Right kidney (tissue), 1 donor: ENCODE results near the gene IFIT2.

Experiments used
- DNase-seq: peaks from one replicate; pipeline ENCODE4 v3.0.0-alpha.2; 2016

Gene IFIT2

GRCh38 chr10:89339875-89340274, 38.0 kb downstream of the IFIT2 start:
- no peak for DNase-seq

DNA sequence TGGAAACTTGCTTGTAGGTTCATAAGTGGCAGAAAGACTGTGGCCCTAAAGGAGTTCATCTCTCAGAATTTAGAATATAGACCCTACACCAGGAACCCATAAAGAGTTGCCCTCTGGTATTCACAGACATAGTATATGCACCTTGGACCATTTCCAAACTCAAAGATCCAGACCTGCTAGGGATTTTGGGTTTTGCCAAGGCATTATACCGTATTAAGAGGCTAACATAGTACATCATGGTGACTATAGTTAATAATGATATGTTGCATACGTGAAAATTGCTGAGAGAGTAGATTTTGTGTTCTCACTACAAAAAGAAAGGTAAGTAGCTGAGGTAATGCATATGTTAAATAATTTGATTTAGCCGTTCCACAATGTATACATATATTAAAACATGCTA, 39.8 kb downstream of the IFIT2 start:
- no peak for DNase-seq

DNA sequence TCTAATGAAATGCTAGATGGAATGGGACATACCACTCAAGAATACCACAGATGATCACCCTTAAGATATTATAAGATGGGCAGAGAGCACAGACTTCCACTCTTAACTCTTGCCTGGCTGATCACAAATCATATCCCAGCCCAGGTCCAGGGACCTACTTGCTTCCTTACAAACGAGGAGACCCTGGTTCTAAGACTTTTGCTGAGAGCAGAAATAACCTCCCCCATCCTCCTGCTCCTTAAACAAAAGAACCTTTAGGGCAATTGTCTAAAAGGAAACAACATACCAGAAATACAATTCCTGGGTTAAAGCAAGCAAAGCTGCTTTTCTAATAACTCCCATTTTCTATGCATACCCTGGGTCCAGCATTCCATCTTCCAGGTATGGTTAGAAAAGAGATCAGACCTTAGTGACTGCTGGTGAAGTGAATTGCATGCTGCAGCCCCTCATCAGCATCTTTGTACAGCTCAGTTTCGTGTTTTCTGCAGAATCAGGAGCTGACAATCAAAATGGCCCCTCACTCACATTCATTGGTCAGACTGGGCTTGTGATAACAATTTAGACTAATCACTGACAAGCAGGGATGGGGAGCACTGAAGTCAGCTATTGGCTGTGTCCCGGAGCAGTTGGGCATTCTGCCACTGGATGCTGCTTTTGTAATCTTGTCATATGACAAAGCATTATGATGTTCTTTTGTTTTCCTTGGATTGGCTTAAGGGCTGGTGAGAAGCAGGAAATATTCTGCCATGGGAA, 40.5 kb downstream of the IFIT2 start:
- no peak for DNase-seq

DNA sequence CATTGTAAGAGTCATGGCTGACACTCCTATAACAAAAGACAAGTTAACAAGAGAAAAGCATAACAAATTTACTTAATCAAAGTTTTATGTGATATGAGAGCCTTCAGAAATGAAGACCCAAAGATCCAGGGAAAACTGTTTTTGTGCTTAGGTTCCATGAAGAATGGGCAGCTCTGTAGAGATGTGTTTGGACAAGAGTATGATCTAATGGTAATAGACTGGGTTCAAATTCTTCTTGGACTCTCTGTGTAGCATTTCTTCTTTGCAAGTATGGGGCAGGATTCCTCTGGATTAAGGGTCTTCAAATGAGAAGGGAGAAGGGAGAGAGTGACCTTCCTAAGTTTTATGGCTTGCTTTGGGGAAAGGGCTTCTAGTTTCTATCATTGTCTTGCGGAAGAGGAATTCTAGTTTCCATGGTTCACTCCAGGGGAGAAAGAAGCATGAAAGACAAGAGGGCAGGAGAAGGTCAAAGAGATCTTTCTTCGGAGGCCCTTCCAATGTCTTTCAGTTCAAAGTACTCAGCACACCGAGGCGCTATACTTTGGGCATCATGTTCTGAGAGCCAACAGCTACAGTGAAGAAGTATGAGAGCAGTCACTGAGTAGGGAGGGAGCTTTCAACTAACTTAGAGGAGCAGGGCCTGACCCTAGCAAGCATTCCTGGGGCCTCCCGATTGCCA, 41.4 kb downstream of the IFIT2 start:
- DNase-seq = no peak

GRCh38 chr10:89344156-89344555, 42.3 kb downstream of the IFIT2 start:
- no peak for DNase-seq

DNA sequence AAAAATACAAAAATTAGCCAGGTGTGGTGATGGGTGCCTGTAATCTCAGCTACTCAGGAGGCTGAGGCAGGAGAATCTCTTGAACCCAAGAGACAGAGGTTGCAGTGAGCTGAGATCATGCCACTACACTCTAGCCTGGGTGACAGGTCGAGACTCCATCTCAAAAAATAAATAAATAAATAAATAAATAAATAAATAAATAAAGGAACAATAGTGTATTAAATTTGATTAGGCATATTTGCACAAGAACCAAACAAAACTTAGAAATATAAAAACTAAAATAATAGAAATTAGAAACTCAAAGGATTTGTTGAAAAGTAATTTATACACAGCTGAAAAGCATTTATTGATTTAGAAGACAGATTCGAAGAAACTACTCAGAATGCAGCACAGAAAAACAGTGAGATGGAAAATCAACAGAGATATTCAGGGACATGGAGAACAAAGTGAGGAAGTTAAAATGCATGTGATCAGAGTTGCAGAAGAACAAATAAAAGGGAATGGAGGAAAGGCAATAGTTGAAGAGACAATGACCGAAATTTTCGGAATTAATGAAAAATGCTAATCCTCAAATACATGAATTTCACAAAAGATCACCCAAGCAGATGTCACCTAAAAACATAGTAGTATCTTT, 43.6 kb downstream of the IFIT2 start:
- DNase-seq = no peak

- no peak for DNase-seq
These were observed 44.8 kb downstream of the IFIT2 start for GRCh38 chr10:89346405-89347254.

DNA sequence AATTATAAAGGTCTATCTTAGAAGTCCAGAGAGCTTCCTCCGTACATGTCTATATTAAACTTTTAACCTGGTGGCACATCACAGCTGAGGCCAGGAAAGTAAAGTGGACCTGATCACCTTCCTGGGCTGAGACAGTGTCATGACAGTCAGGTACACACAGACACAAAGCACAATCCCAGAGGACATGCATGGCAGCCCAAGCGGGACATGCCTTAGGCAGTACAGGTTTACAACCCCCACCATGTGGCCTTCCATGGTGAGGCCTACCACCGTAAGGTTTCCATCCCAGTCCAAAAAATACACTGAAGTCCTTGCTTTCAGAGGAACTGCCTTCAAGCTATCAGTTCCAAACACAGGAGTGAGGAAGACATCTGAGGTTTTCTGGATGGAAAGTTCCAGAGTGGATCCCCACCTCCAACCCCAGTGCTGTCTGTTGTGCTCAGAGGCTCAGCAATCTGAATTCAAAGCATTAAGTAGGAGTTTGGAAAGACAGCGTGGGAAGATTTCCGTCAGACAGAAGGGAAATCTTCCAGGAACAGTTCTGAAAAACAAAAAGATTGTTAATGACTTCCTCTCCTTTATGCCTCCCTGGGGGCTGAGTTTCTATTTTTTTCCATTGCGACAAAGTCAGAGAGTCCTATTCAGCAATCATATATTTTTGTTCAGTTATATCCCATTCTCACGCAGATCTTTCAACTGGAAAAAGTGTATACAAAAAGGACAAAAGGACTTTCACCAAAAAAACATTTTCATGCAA, 46.0 kb downstream of the IFIT2 start:
- DNase-seq = peak; percentile 45

GRCh38 chr10:89348481-89348880, 46.6 kb downstream of the IFIT2 start:
- no peak for DNase-seq

GRCh38 chr10:89348975-89349374, 47.1 kb downstream of the IFIT2 start:
- DNase-seq = no peak

DNA sequence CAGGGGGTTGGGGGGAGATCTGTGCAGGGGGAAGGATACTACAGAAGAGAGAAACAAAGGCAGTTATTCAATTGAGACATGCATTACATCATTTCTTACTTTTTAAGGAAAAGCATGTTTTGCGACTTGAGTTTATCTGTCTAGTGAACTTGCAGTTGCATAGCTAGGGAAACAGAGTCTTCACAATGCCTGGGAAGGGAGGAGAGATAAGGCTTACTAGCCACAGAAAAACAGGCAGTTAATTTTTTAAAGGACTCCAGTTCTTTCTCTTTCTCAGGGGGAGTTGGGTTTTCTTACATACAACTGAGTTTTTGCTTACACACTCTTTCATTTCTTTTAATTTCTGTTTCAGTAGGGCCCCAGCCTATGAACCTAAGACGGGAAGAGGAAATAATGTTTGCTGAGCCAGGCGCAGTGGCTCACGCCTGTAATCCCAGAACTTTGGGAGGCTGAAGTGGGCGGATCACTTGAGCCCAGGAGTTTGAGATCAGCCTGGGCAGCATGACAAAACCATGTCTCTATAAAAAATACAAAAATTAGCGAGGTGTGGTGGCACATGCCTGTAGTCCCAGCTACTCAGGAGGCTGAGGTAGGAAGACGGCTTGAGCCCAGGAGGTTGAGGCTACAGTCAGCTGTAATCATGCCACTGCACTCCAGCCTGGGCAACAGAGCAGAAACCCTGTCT, 48.9 kb downstream of the IFIT2 start:
- DNase-seq = peak; percentile 51

DNA sequence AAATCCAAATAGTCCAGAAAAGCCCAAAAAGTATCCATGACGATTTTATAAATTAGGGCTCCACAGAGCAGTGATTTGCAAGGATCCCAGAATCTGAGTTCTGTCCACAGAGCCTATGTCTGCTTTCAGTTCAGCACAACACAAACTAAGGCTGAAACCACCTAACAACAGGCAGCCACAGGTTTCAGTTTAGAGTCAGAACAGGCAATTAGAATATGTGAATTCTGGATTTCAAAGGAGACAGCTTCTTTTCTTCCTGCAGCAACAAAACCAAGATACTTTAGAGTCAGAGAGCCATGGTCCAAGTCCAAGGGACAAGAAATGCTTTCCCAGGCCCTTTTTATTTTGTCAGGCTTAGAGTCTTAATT, 49.5 kb downstream of the IFIT2 start:
- DNase-seq = no peak

DNA sequence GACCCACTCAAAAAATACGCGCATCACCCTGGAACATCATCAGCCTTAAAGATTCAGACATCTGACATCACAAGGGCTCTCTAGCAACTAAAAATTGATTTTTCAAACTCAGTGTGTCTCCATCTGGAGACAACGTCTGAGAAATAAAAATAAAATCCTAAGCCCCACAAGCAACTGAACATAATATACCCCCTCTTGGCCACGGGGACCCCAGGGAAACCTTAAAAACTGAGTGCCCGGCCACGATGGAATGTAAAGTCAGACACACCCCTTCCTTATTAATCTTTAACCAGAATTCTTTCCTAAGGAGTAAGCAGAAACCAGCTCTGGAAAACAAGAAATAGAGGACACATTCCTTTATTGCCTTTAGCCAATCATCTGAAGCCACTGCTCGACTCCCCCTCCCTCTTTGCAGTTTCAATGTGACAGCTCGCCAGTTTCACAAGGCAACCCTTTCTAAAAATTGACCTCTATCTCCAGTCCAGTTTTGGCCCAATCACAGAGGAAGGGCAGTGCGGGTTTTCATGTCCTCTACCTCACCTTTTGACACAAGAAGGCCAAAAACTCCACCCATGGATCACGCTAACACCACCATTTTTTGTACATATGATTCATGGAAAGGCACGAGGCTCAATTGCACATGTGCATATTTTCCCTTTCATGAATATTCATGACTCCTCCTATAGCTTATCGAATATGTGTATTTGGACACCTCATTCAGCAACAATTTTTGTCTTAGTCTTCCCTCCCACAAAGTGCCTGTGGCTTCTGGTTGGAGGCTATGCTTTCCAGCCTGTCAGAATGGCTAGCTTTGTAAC, 50.1 kb downstream of the IFIT2 start:
- peak; percentile 68 for DNase-seq

- DNase-seq = no peak
These were observed 51.0 kb downstream of the IFIT2 start for GRCh38 chr10:89352802-89353201.

- DNase-seq = no peak
These were observed 53.6 kb downstream of the IFIT2 start for GRCh38 chr10:89355394-89355931.

GRCh38 chr10:89357096-89357495, 55.2 kb downstream of the IFIT2 start:
- no peak for DNase-seq

GRCh38 chr10:89357975-89358374, 56.1 kb downstream of the IFIT2 start:
- DNase-seq = no peak
